K562 (cell line): ENCODE measurements around the gene NTPCR. TPM values are rescaled to one million over a fixed set of nuclear protein-coding genes. Genes with fewer than 3 reads are reported as not detected.

Experiments
- ATAC-seq: fragments of 200-7000 bp; cut with Tn5 transposase; 3 replicates; pipeline ENCODE4 v1.9.1; 2020; ENCODE audit warnings: moderate library complexity
- BruUV-seq: library from RNA; stranded (reverse); fragments of 400-500 nt; replicated peaks from 2 replicates; lab custom pipeline; 2021; lab: Mats Ljungman, UMichigan
- CTCF ChIA-PET: fragments of 300-600 bp; formaldehyde crosslinking; extraction: SDS; loops from one replicate; lab custom pipeline; 2021; ENCODE audit warnings: low intra/inter-chr PET ratio; lab: Yijun Ruan, JAX
- POLR2A ChIA-PET: fragments of 300-600, 350-650 bp; sonication (Branson Sonifier 250); formaldehyde crosslinking; extraction: SDS; loops from one replicate; lab custom pipeline; 2021; ENCODE audit warnings: antibody characterized with exemption, inconsistent platforms; lab: Yijun Ruan, JAX
- DNase-seq, 4 experiments: peaks; one replicate each; pipeline versions ENCODE4 v3.0.0 to v3.0.0-alpha.2; 2011 to 2018; ENCODE audit warnings: low spot score in 3 of 4, mixed read lengths in 3 of 4; ENCODE audit errors: extremely low read depth in 1 of 4
- FAIRE-seq: peaks from 2 replicates; lab custom pipeline; 2011; peaks lifted over from hg19 to GRCh38; lab: Jason Lieb, UNC
- H2AFZ ChIP-seq: 2 replicates; pipeline ENCODE4 v1.6.0; 2011; ENCODE audit warnings: low read depth, low read length, control low read depth, inconsistent platforms
- H3K27ac ChIP-seq: fragments of 200-600 bp; 3 replicates; pipeline ENCODE4 v1.8.0; 2011; ENCODE audit warnings: low read depth, mild to moderate bottlenecking, control low read depth, inconsistent platforms, low read length, moderate library complexity, mixed read lengths; ENCODE audit errors: extremely low read depth
- H3K27me3 ChIP-seq, 2 experiments: fragments of 300-600 bp in 1 of 2; 2 replicates in 1 of 2; 3 replicates in 1 of 2; pipeline versions ENCODE4 v1.6.0 to v1.8.0; 2011; ENCODE audit warnings: inconsistent platforms in 2 of 2, low read length in 2 of 2, mild to moderate bottlenecking in 1 of 2, mixed read lengths in 1 of 2, moderate library complexity in 1 of 2; ENCODE audit not compliant: control insufficient read depth in 2 of 2, insufficient read depth in 2 of 2
- H3K36me3 ChIP-seq: fragments of 300-600 bp; 3 replicates; pipeline ENCODE4 v1.8.0; 2011; ENCODE audit warnings: mild to moderate bottlenecking, low read length, inconsistent platforms; ENCODE audit not compliant: control insufficient read depth, insufficient read depth
- H3K4me1 ChIP-seq, 2 experiments: fragments of 200-600 bp in 1 of 2; replicated peaks in 1 of 2; 2 replicates in 1 of 2; 3 replicates in 1 of 2; pipeline versions ENCODE4 v1.5.1 to v1.8.0; 2011; ENCODE audit warnings: inconsistent platforms in 2 of 2, low read length in 2 of 2, mild to moderate bottlenecking in 1 of 2, mixed read lengths in 1 of 2, moderate library complexity in 1 of 2; ENCODE audit not compliant: control insufficient read depth in 2 of 2, insufficient read depth in 2 of 2
- H3K4me2 ChIP-seq: 2 replicates; pipeline ENCODE4 v1.6.1; 2011; ENCODE audit warnings: low read length, control low read depth, inconsistent platforms, mixed read lengths; ENCODE audit not compliant: insufficient read depth
- H3K4me3 ChIP-seq: fragments of 200-600 bp; sonication (generic), shearing (Covaris generic); 2 replicates; pipeline ENCODE4 v1.5.1; 2016; ENCODE audit warnings: control low read depth, inconsistent platforms
- H3K79me2 ChIP-seq: fragments of 200-600 bp; 3 replicates; pipeline ENCODE4 v1.8.0; 2011; ENCODE audit warnings: low read length, inconsistent platforms; ENCODE audit not compliant: control insufficient read depth, insufficient read depth
- H3K9ac ChIP-seq, 2 experiments: 2 replicates each; pipeline versions ENCODE4 v1.6.0 to v1.6.1; 2011; ENCODE audit warnings: low read depth in 2 of 2, low read length in 2 of 2, control low read depth in 1 of 2, inconsistent platforms in 1 of 2, mild to moderate bottlenecking in 1 of 2, mixed read lengths in 1 of 2; ENCODE audit not compliant: insufficient read depth in 1 of 2
- H3K9me1 ChIP-seq: one replicate; pipeline ENCODE4 v1.6.0; 2011; ENCODE audit warnings: inconsistent platforms, mild to moderate bottlenecking, low read length, moderate library complexity; ENCODE audit not compliant: control insufficient read depth, insufficient read depth
- H3K9me3 ChIP-seq: replicated peaks from 2 replicates; pipeline ENCODE4 v1.5.1; 2011; ENCODE audit warnings: low read depth, low read length, inconsistent platforms; ENCODE audit not compliant: control insufficient read depth, insufficient read depth
- H4K20me1 ChIP-seq: replicated peaks from 2 replicates; pipeline ENCODE4 v1.6.1; 2011; ENCODE audit warnings: low read length, inconsistent platforms, mixed read lengths; ENCODE audit not compliant: control insufficient read depth, insufficient read depth
- CHAMP1 ChIP-seq: fragments of 450-650 bp; IDR thresholded peaks from 2 replicates; pipeline ENCODE4 v1.6.1; 2016; ENCODE audit warnings: mild to moderate bottlenecking
- DEAF1 ChIP-seq: fragments of 450-650 bp; formaldehyde crosslinking; IDR thresholded peaks from 2 replicates; pipeline ENCODE4 v1.4.0; 2020; ENCODE audit warnings: mild to moderate bottlenecking, moderate library complexity
- EWSR1 ChIP-seq: fragments of 450-650 bp; IDR thresholded peaks from 2 replicates; pipeline ENCODE4 v1.6.1; 2018; ENCODE audit warnings: borderline replicate concordance, mild to moderate bottlenecking, low read depth, moderate library complexity; ENCODE audit not compliant: partially characterized antibody
- FOXA3 ChIP-seq, 2 experiments: fragments of 450-650 bp in 1 of 2; sonication (generic) in 1 of 2; formaldehyde crosslinking; IDR thresholded peaks in 1 of 2; conservative IDR thresholded peaks in 1 of 2; 2 replicates each; pipeline versions ENCODE4 v1.4.0 to v1.8.0; 2020 to 2022; ENCODE audit warnings: mild to moderate bottlenecking in 2 of 2, missing genetic modification reagents in 1 of 2
- IFI16 ChIP-seq: fragments of 250-450 bp; sonication (Bioruptor Pico); IDR thresholded peaks from 2 replicates; pipeline ENCODE4 v2.1.2; 2022; ENCODE audit warnings: mild to moderate bottlenecking, inconsistent platforms
- MEIS2 ChIP-seq: fragments of 450-650 bp; IDR thresholded peaks from 2 replicates; pipeline ENCODE4 v1.6.1; 2014; ENCODE audit warnings: mild to moderate bottlenecking; ENCODE audit not compliant: partially characterized antibody
- RB1 ChIP-seq: fragments of 450-650 bp; IDR thresholded peaks from 2 replicates; pipeline ENCODE4 v1.6.1; 2017; ENCODE audit warnings: low read depth, mild to moderate bottlenecking
- SPI1 ChIP-seq: IDR thresholded peaks from 2 replicates; pipeline ENCODE4 v1.6.1; 2011; ENCODE audit warnings: low read depth, low read length, control low read depth, borderline replicate concordance
- THAP7 ChIP-seq: fragments of 250-450 bp; sonication (Bioruptor Pico); IDR thresholded peaks from 2 replicates; pipeline ENCODE4 v1.5.0; 2021
- TRIM25 ChIP-seq: fragments of 450-650 bp; IDR thresholded peaks from 2 replicates; pipeline ENCODE4 v1.7.0; 2016; ENCODE audit warnings: borderline replicate concordance
- ZNF165 ChIP-seq: fragments of 250-450 bp; sonication (Bioruptor Pico); IDR thresholded peaks from 2 replicates; pipeline ENCODE4 v1.4.0; 2020; ENCODE audit warnings: borderline replicate concordance
- ZNF316 ChIP-seq: fragments of 450-650 bp; IDR thresholded peaks from 2 replicates; pipeline ENCODE4 v1.6.1; 2016
- ZNF766 ChIP-seq: fragments of 200-800 bp; sonication (Bioruptor generic); conservative IDR thresholded peaks from 2 replicates; pipeline ENCODE4 v1.6.1; 2016; ENCODE audit warnings: missing genetic modification characterization, missing compliant biosample characterization
- WGBS: fragments of 100-300 bp; shearing (Covaris generic); methylation state at CpG from one replicate; pipeline ENCODE4 v1.1.6; 2016; ENCODE audit warnings: low coverage, mixed read lengths; ENCODE audit not compliant: insufficient coverage; ENCODE audit errors: missing lambda C conversion rate; 5-methylcytosine and 5-hydroxymethylcytosine counted together
- in situ Hi-C: fragments of 300-500 bp; cut with MboI; formaldehyde crosslinking; loops from 4 replicates; pipeline ENCODE4 v1.15.0; 2018; ENCODE audit warnings: inconsistent platforms, mixed read lengths
- intact Hi-C: fragments of 100-400 bp; cut with micrococcal nuclease; formaldehyde crosslinking; loops from 2 replicates; pipeline ENCODE4 v1.14.2; 2022
- polyA plus RNA-seq, 8 experiments: library from polyadenylated mRNA; depleted of rRNA in 4 of 8; stranded (reverse) in 5 of 8; unstranded in 3 of 8; fragments of >200 nt; fragmentation: Nextera tagmentation in 2 of 8; fragmentation: Illumina TruSeq in 1 of 8; extraction: Ambion mirVana in 2 of 8; extraction: Trizol in 1 of 8; gene quantifications; 2 replicates each; pipeline versions ENCODE4 v1.2.1 to v1.2.3, GENCODE V29; 2011 to 2014; ENCODE audit warnings: inconsistent platforms in 1 of 8, missing spikeins in 1 of 8
- total RNA-seq, 7 experiments: library from RNA; depleted of rRNA in 6 of 7; stranded (reverse); fragments of >200 nt in 6 of 7; fragmentation: Illumina TruSeq in 2 of 7; extraction: Trizol in 2 of 7; gene quantifications; 2 replicates each; pipeline versions ENCODE4 v1.2.1 to v1.2.3, GENCODE V29; 2011 to 2021; ENCODE audit warnings: low replicate concordance in 1 of 7

Gene NTPCR
- total and polyA plus RNA-seq, 9 of the 15 experiments (the other 6 are each of a cell fraction or from before 2014, with no cell fraction given), result 19.3 to 105 (median 48.8) TPM

DNA sequence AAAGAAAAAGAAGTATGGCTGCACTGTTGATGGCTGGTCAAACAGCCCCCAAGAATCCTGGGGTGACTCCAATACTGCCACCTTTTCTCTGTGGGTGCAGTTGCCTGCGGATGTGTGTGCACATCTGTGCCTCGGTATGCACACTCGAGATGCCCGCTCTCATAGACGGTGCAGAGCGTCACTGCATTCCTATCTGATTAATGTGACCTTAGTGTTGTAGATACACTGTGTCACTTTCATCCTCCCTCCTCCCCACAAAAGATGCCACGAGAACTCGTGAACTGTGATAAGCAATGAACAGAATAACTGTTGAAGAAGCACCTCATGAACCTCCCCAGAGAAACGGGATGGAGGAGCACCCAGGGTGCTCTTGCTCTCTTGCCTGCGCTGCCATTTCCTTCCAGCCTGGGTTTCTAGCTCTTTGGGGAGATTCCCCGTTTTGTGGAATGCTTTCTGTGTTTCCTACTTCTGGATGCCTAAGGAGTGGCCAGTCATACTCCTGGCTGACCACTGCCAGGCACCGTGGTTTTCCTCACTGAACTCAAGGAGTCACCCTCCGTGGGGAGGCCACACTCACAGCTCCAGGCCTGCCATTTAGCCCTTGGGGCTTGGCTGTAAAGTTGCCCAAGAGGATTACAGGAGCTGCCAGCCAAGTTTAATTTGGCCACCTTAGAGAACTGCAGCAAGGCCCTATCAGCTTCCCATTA lies 32.0 kb downstream of the NTPCR start:
- Histone ChIP-seq H3K4me3 (no peak overlapping the region), H3K79me2 (no peaks in the 10 kb centered on the region)
- POLR2A ChIA-PET, result no interaction called here
- TF ChIP-seq DEAF1 (CRISPR knock-in tag), result no peak
- TF ChIP-seq EWSR1, result no peak
- no peak for TF ChIP-seq TRIM25
- TF ChIP-seq SPI1, result no peak
- TF ChIP-seq IFI16 (CRISPR knock-in tag), result no peak
- TF ChIP-seq THAP7 (CRISPR knock-in tag), result no peak
- TF ChIP-seq MEIS2, result no peak
- TF ChIP-seq ZNF165, result no peak
- no peak for TF ChIP-seq ZNF316
- TF ChIP-seq FOXA3 (CRISPR knock-in tag; conservative IDR thresholded peaks at IDR 0.05 in 1 of 2, IDR thresholded peaks at IDR 0.05 in 1 of 2), result no peak
- no peak for TF ChIP-seq ZNF766 (CRISPR knock-in tag)
- no peak for TF ChIP-seq CHAMP1
- TF ChIP-seq RB1, result no peak
- TF ChIP-seq, all 486 proteins: peak for 0
- Histone ChIP-seq H3K9me3 (no peaks in the 10 kb centered on the region), H3K36me3 (no peaks in the 10 kb centered on the region; the same call in 2 of the 3 replicates), H3K4me1 (peaks cover 0 to 13% of the 10 kb centered on the region in 2 experiments; a peak in 2 of 5 replicates), H3K27ac (no peak overlapping the region), H3K9me1 (no peaks in the 10 kb centered on the region), H3K27me3 (peaks cover 25 to 45% of the 10 kb centered on the region in 2 experiments; a peak in 4 of 5 replicates), H3K9ac (no peak overlapping the region), H2AFZ (no peak overlapping the region), H3K4me2 (no peak overlapping the region), H4K20me1 (no peaks in the 10 kb centered on the region)
- no peak for FAIRE-seq
- CTCF ChIA-PET, result no interaction called here
- in situ Hi-C loops, result no loop called here
- 18% methylated on average over 13 of the region's 13 CpGs for WGBS
- no TSS peak for BruUV-seq
- intact Hi-C loops, result no loop called here
- no peak for ATAC-seq
- DNase-seq, result no peak
